GM12873 (cell line): ENCODE measurements around the gene SELPLG.

Experiments
- CTCF ChIP-seq: IDR thresholded peaks from 2 replicates; pipeline ENCODE4 v1.5.1; 2012; ENCODE audit warnings: low read depth, mild to moderate bottlenecking, moderate library complexity, low read length, control low read depth; ENCODE audit not compliant: insufficient read depth; ENCODE audit errors: missing control alignments

SELPLG gene

GRCh38 chr12:108582509-108582908, 51.2 kb downstream of the SELPLG start:
- no peak for TF ChIP-seq CTCF

DNA sequence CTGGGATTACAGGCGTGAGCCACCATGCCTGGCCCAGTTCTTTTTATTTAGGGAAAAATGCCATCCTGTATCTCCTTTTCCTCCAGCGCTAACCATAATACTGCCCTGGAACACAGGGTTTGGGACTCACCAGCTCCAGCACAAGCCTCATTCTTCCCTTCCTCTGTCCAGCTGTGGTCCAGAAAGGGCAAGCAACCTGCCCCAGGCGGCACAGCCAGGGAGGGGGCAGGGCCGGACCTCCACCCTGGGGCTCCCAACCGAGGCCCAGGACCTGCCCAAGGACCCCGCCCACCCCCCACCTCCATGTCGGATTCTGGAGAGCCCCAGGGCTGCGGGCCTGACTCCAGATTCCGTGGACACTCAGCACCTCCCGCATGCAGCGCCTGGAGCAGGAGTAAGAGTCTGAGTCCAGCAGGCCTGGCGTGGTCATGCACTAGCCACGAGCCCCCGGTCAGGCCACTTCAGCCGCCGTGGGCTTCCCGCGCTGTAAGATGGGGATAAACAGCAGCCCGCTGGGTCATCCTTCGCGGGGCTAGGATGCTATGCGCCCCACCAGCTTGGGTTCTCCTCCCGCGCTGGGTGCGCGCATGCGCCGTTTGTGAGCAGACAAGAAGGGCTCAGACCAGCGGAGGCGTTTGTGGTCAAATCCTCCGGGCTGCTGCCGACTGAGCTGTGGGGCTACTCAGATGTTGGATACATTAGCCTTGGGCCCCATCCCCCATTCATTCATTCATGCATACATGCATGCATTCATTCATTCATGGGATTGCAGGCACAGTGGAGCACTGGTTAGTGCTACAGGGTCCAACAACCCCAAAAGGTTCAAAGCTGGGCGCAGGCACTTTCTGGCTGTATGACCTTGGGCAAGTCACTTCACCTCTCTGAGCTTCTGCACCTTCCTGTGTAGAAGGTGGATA, 52.1 kb downstream of the SELPLG start:
- no peak for TF ChIP-seq CTCF

GRCh38 chr12:108580531-108580930, 53.2 kb downstream of the SELPLG start:
- TF ChIP-seq CTCF, result no peak

- no peak for TF ChIP-seq CTCF
Observed at GRCh38 chr12:108578813-108579212, 54.9 kb downstream of the SELPLG start.

DNA sequence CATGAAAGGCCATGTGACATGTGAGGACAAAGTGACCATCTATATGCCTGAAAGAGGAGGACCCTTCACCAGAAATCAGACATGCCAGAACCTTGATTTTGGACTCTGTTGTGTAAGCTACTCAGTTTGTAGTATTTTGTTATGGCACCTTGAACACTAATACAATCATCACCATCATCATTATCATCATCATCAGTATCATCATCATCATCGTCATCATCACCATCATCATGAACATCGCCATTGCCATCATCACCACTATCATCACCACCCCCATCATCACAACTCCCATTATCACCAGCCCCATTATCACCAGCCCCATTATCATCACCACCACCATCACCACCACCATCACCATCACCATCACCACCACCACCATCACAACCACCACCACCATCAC, 55.4 kb downstream of the SELPLG start:
- TF ChIP-seq CTCF, result no peak

- no peak for TF ChIP-seq CTCF
Observed at GRCh38 chr12:108577458-108577857, 56.2 kb downstream of the SELPLG start.

- no peak for TF ChIP-seq CTCF
Observed at GRCh38 chr12:108576660-108577234, 56.9 kb downstream of the SELPLG start.
